Left ventricle myocardium inferior (tissue), 1 donor: ENCODE measurements around the gene HIVEP2. TPM values are rescaled to one million over a fixed set of nuclear protein-coding genes. Genes with fewer than 3 reads are reported as not detected.
A peak's percentile ranks its signal among the peaks of the same experiment; 100 is the strongest.

Source experiments
- DNase-seq: peaks from one replicate; pipeline ENCODE4 v3.0.0-alpha.2; 2020
- H3K27ac ChIP-seq: fragments of 200-600 bp; replicated peaks from 2 replicates; pipeline ENCODE4 v1.8.0; 2021
- H3K27me3 ChIP-seq: fragments of 200-600 bp; 2 replicates; pipeline ENCODE4 v1.8.0; 2021; ENCODE audit warnings: low read depth
- H3K36me3 ChIP-seq: fragments of 200-600 bp; 2 replicates; pipeline ENCODE4 v1.8.0; 2021
- H3K4me1 ChIP-seq: fragments of 200-600 bp; 2 replicates; pipeline ENCODE4 v1.8.0; 2021
- H3K4me3 ChIP-seq: fragments of 200-600 bp; 2 replicates; pipeline ENCODE4 v1.8.0; 2021; ENCODE audit warnings: mild to moderate bottlenecking, moderate library complexity
- H3K9me3 ChIP-seq: fragments of 200-600 bp; replicated peaks from 2 replicates; pipeline ENCODE4 v1.8.0; 2021
- intact Hi-C: fragments of 100-400 bp; cut with micrococcal nuclease; formaldehyde crosslinking; loops from one replicate; pipeline ENCODE4 v1.11.0; 2022
- total RNA-seq: library from RNA; stranded (reverse); fragmentation: NEBNext Ultra II Directional; extraction: Animal tissue kit (Norgen Biotek cat#: 25700); gene quantifications from one replicate; pipeline ENCODE4 v1.2.1, GENCODE V29; 2021
- TF ChIP-seq, protein P1 (sequence below): fragments of 200-600 bp; IDR thresholded peaks from 2 replicates; pipeline ENCODE4 v1.8.0; 2021; ENCODE audit warnings: antibody characterized with exemption, mild to moderate bottlenecking, borderline replicate concordance
- donor health status: DM: no; HTN: yes; CAD: no; lungs with severe emphysema.

Gene HIVEP2
- total RNA-seq, 1 donor from 2014 or later, result 16.2 TPM

DNA sequence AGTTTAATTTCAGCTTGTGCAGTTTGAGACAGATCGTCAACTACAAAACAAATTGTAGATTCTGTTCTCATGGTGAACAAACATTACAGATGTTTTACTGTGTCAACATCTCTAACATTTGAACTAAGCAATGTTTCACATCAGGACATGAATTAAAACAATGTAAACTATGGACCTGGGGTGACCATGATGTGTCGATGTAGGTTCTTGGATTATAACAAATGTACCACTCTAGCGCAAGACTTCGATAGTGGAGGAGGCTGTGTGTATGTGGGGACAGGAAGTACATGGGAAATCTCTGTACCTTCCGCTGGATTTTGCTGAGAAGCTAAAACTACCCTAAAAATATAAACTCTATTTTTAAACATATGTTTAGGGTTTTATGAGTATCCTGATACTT, 17.1 kb downstream of the HIVEP2 start:
- Histone ChIP-seq H3K36me3 (no peaks in the 10 kb centered on the region), H3K27ac (peak overlapping the region; percentile 97), H3K4me3 (peak overlapping the region; percentile 77), H3K9me3 (no peaks in the 10 kb centered on the region), H3K4me1 (peaks cover 56% of the 10 kb centered on the region), H3K27me3 (no peaks in the 10 kb centered on the region)
- no peak for DNase-seq
- TF ChIP-seq, protein P1, sequence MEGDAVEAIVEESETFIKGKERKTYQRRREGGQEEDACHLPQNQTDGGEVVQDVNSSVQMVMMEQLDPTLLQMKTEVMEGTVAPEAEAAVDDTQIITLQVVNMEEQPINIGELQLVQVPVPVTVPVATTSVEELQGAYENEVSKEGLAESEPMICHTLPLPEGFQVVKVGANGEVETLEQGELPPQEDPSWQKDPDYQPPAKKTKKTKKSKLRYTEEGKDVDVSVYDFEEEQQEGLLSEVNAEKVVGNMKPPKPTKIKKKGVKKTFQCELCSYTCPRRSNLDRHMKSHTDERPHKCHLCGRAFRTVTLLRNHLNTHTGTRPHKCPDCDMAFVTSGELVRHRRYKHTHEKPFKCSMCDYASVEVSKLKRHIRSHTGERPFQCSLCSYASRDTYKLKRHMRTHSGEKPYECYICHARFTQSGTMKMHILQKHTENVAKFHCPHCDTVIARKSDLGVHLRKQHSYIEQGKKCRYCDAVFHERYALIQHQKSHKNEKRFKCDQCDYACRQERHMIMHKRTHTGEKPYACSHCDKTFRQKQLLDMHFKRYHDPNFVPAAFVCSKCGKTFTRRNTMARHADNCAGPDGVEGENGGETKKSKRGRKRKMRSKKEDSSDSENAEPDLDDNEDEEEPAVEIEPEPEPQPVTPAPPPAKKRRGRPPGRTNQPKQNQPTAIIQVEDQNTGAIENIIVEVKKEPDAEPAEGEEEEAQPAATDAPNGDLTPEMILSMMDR, result no peak
- intact Hi-C loops, result no loop called here

DNA sequence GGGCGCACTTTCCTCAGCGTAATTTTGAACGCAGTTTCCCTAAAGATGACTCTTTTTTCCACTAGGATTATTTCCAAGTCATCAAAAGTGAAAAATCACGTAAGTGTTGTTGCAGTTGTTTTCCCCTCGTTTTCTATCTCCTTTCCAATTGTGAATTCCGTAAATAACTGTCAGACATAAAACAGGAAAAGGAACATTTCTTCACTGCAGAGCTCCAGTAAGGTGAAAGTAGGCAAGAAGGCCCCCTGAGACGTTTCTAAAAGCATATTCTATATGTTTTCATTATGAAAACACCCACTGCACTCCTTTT, 17.8 kb downstream of the HIVEP2 start:
- Histone ChIP-seq H3K36me3 (no peaks in the 10 kb centered on the region), H3K27ac (peak overlapping the region; percentile 97), H3K4me1 (peaks cover 49% of the 10 kb centered on the region), H3K27me3 (no peaks in the 10 kb centered on the region), H3K4me3 (peak overlapping the region; percentile 77), H3K9me3 (no peaks in the 10 kb centered on the region)
- TF ChIP-seq, protein P1, result no peak
- intact Hi-C loops, result no loop called here
- no peak for DNase-seq

DNA sequence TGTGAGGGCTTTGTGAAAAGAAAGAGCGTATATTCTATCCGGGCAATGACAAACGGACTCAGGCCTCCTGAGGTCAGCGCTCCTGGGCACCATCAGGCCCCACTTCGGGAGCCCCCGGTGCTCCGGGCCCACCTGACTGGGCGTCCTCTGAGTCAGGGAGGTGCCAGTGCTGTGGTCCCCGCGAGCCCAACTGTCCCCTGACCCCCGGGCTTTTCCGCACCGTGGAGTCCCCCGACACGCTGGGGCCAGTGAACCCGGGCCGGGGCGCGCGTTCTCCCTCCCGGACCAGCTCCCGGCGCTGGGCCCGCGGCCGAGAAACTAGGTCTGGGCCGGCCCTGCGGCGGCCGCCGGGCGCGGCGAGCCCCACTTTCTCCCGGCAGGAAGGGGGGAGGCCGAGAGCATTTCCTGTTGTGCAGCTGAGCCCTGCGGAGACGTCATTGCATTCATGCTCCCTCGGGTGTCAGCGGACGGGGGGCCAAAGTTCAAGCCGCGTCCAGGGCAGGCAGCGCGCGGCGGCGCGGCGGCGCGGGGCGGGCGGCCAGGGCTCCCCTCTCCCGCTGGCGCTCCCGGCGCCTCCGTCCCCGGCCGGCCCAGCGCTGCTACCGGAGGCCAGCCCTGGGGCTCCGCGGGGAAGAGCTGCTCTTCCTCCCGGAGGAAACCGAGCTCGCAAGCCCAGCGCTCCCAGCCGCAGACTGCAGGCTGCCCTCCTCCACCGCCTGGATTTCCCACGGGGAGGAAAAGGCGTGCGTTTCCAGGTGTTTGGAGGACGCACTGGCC, 18.3 kb downstream of the HIVEP2 start:
- H3K27me3 ChIP-seq, result no peaks in the 10 kb centered on the region
- H3K36me3 ChIP-seq, result no peaks in the 10 kb centered on the region
- peaks cover 47% of the 10 kb centered on the region for H3K4me1 ChIP-seq
- intact Hi-C loops, result no loop called here
- H3K9me3 ChIP-seq, result no peaks in the 10 kb centered on the region
- TF ChIP-seq, protein P1, result no peak
- peak overlapping the region; percentile 97 for H3K27ac ChIP-seq
- H3K4me3 ChIP-seq, result peak overlapping the region; percentile 77
- DNase-seq, result peak; percentile 88

DNA sequence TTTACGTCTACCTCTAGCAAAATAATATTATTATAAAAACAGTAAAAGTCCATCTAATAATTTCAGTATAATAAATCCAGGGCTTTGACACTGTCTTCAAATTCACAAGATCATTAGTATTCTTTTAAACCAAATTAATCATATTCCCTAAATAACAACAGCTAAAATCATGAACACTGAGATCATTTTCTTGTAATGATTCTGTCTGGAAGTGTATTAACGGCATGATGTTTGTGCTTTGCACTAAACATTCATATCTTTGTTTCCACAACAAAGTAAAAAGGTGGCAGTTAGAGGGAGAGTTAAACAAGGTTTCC, 18.8 kb downstream of the HIVEP2 start:
- Histone ChIP-seq H3K27me3 (no peaks in the 10 kb centered on the region), H3K36me3 (no peaks in the 10 kb centered on the region), H3K27ac (peak overlapping the region; percentile 97), H3K4me1 (peaks cover 47% of the 10 kb centered on the region), H3K4me3 (peak overlapping the region; percentile 77), H3K9me3 (no peaks in the 10 kb centered on the region)
- TF ChIP-seq, protein P1, result no peak
- intact Hi-C loops, result no loop called here
- no peak for DNase-seq

DNA sequence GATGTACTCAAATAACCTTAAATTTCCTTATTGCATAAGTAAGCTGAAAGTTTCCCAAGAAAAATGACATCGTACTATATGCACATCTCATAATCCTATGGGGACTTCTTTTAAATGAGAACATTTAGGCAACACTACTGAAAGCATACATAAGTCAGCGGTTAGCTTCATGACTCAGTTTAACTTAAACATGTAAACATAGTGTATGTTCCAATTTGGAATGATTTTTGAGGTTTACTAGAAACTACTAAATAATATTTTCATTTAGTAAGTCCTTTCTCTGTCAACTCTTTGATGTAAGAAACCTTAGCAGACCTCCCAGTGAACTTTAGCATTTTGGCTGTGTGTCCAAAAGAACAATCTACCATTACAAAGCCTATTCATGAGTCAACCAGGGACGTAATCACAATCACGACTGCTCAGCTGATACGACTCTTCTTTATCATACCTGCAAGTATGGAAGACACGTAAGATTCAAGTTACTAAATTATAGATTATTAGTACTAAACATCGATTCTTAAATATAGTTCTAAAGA, 19.3 kb downstream of the HIVEP2 start:
- peak overlapping the region; percentile 97 for H3K27ac ChIP-seq
- no peaks in the 10 kb centered on the region for H3K9me3 ChIP-seq
- H3K36me3 ChIP-seq, result no peaks in the 10 kb centered on the region
- no peak overlapping the region for H3K4me3 ChIP-seq
- H3K4me1 ChIP-seq, result peaks cover 47% of the 10 kb centered on the region
- H3K27me3 ChIP-seq, result no peaks in the 10 kb centered on the region
- DNase-seq, result no peak
- intact Hi-C loops, result no loop called here
- TF ChIP-seq, protein P1, result no peak
